ENCODE results near the gene MAP3K13.
"Not testable (repeated sequence)": the region's sequence is repeated elsewhere in the genome, so short reads cannot be mapped to it uniquely, and the experiment has no call there.

DNA sequence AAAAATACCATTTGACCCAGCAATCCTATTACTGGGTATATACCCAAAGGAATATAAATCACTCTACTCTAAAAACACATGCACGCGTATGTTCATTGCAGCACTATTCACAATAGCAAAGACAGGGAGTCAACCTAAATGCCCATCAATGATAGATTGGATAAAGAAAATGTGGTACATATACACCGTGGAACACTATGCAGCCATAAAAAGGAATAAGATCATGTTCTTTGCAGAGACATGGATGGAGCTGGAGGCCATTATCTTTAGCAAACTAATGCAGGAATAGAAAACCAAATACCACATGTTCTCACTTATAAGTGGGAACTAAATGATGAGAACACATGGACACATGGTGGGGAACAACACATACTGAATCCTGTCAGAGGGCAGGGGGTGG is 23.6 kb downstream of the MAP3K13 start:
- TF ChIP-seq CTCF (IDR thresholded peaks at IDR 0.05); ZFX (IDR thresholded peaks at IDR 0.05; ENCODE audit: borderline replicate concordance): not testable (repeated sequence)

Data from 22Rv1 (cell line).